CMK (cell line): Measurements from ENCODE around the gene NINL.
"Not testable (repeated sequence)": the region's sequence is repeated elsewhere in the genome, so short reads cannot be mapped to it uniquely, and the experiment has no call there.

Experiments used
- DNase-seq: peaks from one replicate; pipeline ENCODE4 v3.0.0-alpha.2; 2010; ENCODE audit warnings: low read depth

The NINL gene

DNA sequence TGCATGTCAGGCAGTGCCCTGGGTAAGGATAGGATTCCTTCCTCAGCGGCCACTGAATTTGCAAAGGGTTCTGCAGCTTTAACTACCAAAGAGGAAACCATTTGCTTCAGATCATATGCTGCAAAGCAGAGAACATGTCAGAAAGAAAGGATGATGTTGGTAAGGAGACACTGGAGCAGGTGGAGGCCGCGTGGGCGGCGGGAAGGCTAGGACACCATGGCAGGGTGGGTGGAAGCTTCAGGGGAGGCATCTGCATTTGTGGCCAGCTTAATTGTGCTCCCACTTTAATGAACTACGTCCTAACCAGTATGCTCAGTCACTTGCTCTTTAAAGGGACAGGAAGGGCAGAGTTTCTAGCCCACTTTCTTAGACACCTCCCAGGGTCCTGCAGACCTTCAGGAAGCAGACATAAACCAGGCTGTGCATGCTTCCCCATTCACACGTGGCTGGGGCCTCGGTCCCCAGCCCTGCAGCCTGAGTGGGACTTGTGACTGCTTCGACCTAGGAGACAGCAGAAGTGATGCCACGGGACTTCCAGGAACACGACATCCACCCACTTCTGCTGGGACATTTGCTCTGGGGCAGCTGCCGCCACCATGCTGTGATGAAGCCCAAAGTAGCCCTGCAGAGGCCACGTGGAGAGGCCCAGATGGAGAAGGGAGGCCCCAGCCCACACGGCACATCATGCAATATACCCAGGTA, 101.7 kb downstream of the NINL start:
- no peak for DNase-seq

DNA sequence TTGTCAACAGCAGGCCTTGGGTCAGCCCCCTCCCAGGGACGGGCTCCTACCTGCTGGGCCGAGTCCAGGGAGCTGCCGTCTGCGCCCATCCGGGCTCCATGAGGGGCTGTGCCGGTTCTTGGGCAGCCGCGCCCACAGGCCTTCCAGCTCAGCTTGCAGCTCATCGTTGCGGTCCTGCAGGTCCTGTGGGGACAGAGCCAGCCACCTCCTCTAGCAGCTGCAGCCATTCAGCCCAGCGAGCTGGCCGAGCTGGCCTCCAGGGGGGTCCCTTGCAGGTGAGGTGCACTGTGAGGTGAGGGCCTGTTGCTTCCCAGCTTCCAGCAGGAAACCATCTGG, 103.4 kb downstream of the NINL start:
- DNase-seq = no peak

DNA sequence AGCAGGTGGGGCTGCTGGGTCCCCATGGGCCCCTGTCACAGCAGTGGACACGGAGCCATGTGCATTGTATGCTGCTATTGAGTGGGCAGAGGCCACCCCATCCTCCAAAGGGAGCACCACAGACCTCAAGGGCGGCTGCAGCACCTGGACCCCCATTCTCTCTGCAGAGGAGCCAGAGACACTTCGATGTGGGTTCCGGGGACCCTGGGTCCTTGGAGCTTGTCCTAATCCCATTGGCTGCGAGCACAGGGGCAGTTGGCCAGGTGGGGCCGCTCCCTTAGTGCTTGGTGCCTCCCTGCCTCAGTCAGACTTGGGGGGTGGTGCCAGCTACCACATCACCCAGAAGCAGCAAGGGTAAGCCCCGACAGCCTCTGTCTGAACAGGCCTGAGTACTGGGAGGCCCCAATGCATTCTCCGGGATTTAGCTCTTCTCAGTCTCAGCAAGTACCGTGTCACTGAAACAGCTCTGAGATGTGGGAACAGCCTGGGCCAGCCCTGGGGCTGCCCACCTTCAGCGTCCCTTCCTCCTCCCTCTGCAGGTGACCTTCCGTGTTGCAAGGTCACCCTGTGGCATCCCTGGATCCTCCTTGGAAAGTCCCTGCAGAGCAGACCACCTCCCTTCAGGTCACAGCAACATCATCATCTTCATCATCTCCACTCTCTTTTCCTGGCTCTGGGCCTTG, 104.0 kb downstream of the NINL start:
- DNase-seq = no peak

DNA sequence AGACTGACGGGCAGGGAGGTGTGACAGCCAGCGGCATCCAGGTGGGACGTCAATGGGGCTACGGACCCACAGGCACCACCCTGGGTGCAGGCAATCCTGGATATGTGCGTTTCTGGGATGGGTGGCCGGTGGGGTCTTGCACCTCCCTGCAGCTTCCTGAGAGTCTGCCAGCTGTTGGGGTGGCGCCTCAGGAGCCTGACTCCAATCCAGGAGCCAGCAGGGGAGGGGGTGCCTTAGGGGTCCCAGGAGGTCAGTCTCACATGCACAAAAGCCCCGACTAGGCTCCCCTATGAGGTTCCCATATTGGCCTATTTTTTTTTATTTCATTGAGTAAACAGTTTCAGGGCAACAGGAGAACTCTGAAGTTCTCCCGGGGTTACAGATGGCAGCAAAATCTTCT, 104.5 kb downstream of the NINL start:
- no peak for DNase-seq

DNA sequence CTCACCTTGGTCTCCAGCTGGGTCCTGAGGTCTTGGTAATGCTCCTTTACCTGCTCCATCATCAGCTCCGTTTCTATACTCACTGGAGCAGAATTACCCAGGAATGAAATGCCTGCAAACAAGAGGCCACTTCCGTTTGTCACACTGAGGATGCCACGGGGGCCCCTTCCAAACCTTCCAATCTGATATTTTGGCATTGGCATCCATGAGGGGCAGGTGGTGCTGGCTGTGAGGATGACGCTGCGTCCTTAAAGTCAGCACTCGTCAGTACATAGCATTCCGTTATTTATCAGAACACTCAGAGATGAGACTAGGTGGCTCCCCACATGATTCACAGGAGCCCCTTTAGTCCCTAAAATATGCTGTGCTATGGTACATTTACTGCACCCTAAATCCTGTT, 105.2 kb downstream of the NINL start:
- DNase-seq = no peak

DNA sequence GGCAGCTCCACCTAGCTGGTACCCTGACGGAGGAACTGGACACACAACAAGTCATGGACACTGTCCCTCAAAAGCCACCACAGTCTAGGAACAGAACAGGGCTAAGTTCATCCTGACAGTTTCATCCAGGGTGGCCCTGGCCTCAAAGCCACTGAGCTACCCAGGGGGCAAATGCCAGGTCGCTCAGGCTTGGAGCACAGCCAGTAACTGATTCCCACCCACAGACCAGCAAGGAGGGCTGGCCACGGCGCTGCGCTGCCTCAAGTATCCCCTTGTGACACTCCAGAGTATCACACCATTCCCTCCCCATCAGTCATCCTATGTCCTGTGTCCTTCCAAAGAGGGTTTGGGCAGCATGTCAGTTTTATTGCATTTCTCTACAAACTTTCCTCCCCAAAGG, 105.7 kb downstream of the NINL start:
- no peak for DNase-seq

DNA sequence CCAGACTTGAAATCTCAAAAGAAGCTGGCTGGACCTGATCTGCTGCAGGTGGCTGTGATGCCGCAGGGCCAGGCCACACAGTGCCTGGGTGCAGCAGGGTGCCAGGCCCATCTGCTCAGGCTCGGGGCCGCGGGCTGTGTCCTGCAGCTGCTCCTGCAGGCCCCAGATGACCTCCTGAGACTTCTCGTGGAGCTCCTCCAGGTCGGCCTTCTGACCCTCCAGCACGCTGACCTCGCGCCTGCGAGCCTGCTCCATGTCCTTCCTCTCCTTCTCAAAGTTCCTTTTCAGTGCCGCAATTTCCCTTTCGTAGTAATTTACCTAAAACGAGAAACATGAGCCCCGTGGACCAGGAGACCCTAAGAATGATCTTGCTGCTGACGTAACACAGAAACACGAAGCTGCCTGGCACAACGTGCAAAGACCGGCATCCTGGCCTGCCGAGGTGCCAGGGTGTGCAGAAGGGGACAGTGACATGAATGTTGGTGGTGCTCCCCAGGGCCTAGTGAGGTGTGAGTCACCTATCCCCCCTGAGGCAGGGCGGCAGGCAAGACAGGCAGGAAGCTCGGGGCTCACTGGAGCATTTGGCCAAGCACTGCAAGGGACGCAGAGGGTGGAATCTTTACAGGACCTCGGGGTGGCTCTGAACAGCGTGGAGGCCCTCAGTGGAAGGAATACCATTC, 106.3 kb downstream of the NINL start:
- DNase-seq = no peak

DNA sequence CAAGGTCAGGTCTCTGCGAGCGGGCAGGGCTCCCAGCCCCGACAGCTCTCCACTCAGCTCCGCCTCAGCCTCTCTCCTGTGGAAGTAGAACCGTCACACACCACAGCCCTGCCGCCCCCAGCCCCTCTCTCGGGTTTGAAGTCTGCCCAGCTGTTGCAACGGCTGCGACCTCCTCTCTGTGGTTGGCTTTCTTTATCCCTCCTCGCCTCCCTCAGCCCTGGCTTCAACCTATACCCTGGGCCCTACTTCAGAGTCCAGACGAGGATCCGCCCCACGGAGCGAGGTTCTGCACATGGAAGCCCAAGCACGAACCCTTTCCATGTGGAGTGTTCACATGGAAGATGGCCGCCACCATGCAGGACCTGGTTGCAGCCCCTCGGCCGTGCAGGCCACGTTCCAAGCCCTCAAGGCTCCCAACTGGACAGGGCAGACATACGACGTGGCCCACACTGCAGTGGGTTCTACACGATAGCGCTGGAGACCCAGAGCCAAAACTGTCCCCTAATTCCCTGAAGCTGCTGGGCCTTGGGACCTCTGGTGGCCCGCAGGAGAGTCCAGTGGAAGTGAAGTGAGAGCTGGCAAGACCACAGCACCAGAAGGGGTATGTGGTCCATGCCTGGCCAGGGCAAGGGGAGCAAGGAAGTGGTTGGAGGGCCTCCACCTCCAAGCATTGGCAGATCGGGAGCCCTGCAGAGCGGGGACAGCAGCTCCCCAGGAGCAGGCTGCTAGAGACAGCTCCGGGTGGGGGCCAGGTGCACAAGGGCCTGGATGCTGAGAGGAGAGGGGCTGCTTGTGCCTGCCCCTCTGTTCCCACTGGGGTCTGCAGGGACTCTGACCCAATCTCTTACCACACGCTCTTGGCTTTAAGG, 108.1 kb downstream of the NINL start:
- DNase-seq = no peak

DNA sequence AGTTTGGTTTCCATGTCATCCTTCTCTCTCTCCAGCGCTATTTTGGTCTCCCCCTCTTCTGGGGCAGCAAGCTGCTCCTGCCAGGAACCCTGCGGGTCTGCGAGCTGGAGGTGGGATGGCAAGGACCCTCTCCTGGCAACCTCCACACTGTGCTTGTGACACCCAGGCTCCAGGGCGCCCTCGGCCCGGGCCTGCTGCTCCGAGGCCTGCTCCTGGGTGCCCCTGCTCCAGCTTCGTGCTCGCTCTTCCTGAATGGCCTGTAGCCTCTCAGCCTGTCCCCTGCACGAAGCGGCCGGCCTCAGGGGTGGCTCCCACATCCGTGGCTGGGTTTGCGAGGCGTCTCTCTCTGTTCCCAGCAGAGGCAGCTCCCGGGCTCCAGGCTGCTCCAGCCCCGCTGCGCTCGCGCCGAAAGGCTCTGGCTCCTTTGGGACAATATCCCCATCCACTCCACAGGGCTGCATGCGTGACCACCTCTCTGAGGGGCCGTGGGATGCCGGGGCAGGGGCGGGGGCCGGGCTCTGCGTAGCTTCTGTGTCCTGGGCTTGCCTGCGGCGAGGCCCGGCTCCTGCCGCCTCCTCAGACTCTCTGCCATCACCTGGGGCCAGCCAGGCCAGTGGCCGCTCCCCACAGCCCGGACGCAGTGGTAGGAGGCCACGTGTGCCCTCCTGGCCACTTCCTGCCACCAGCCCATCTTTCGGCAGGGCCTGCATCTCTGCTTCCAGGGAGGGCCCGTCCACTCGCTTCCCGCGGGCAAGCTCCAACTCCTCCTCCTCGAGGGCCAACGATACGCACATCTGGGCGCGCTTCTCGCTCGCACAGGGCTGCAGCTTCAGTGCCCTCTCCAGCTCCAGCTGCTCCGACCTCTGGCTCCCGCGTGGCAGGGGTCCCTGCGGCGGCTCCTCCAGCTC, 109.0 kb downstream of the NINL start:
- no peak for DNase-seq

DNA sequence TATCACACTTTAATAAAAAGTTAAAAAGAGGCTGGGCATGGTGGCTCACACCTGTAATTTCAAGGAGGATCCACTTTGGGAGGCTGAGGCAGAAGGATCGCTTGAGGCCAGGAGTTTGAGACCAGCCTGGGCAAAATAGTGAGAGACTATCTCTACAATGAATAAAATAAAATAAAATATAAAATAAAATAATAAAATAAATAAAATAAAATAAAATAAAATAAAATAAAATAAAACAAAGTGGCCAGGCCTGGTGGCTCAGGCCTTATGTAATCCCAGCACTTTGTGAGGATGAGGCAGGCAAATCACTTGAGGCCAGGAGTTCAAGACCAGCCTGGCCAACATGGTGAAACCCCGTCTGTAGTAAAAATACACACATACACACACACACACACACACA, 112.0 kb downstream of the NINL start:
- DNase-seq = not testable (repeated sequence)

DNA sequence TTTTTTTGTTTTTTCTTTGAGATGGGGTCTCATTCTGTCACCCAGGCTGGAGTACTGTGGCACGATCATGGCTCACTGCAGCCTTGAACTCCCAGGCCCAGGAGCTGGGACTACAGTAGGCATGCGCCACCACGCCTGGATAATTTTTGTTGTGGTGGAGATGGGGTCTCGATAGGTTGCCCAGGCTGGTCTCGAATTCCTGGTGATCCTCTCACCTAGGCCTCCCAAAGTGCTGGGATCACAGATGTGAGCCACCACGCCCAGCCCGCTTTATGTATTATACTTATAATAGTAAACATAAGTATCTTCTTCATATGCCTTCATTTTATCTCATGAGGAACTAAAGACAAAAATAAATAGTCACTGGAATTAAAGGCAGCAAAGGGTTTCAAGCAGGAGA, 114.3 kb downstream of the NINL start:
- no peak for DNase-seq

DNA sequence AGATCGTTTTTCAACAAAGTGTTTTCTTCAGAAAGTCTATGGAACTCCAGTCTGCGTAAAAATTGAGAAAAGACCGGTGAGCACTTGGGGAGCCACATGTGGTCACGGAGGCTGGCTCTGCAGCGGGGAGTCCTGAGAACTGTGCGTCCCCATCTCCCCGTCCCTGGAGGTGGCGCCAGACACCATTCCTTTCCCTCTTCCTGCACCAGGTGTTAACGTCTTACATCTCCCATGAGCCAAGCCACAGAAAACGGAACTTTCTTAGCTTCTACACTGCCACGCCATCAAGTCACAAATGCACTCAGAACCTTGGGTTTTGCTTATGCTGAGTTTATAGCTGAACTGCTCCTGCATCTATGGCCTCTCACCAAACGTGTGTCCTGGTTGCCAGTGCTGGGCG, 115.3 kb downstream of the NINL start:
- no peak for DNase-seq

DNA sequence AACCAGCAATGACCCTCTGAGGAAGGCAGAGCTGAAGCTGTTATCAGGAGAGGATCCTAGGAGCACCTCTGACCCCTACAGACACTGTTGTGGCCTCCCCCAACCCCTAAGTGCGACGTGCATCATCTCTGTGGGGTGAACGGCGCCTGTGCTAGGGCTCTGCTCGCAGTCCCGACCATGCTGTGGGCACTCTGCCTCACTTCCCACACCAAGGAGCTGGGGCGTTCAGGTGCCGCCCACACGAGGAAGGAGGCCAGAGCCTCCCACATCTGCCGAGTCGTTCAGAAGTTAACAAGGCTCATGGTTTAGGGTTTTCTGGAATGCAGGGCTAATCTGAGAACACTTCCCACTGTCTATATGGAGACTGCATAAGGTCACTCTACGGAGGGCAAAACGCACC, 115.8 kb downstream of the NINL start:
- DNase-seq = no peak

DNA sequence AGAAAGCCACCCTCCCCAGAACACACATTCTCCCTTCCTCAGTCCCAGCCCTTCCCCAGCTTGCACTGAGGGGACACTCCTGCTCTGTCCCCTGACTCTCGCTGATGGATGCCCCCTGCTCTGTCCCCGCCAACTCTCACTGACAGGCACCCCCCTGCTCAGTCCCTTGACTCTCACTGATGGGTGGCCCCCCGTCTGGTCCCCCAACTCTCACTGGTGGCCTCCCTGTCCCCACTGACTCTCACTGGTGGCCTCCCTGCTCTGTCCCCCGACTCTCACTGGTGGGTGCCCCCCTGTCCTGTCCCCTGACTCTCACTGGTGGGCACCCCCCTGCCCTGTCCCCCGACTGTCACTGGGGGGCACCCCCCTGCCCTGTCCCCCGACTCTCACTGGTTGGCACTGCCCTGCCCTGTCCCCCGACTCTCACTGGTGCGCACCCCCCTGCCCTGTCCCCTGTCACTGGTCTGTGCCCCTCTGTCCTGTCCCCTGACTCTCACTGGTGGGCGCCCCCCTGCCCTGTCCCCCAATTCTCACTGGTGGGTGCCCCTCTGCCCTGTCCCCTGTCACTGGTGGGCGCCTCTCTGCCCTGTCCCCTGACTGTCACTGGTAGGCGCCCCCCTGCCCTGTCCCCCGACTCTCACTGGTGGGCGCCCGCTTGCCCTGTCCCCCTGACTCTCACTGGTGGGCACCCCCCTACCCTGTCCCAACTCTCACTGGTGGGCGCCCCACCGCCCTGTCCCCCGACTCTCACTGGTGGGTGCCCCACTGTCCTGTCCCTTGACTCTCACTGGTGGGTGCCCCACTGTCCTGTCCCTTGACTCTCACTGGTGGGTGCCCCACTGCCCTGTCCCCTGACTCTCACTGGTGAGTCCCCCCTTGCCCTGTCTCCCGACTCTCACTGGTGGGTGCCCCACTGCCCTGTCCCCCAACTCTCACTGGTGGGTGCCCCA, 116.9 kb downstream of the NINL start:
- DNase-seq = no peak

DNA sequence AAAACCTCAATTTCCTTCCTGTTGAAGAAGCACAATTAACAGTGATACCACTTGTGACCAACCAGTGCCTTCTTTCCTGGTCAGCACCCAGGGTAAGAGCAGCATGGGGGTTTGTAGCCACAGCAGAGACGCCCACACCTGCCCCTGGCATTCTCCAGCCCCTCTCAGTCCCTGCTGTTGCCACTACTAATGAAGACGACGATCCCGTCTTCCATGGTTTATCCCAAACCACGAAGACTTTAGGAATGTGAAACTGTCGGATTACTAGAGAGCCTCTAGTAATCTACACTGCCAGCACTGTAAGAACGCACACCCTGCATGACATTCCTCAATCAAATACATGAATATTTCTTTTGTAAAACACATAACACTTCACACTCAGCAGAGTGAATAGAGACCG, 117.9 kb downstream of the NINL start:
- no peak for DNase-seq

DNA sequence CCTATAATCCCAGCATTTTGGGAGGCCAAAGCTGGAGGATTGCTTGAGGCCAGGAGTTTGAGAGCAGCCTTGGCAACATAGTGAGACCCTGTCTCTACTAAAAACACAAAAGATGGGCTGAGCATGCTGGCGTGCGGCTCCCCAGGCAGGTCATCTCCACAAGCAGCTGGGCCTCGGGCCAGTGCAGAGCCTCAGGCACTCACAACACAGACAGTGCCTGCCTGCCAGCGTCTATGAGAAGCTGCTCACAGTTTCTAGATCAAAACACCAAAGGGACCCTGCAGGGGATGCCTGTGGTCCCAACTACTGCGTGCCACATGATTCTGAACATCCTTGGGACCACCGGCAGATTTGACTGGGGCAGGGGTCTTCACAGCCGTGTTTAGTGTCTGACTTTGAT, 118.5 kb downstream of the NINL start:
- DNase-seq = no peak

DNA sequence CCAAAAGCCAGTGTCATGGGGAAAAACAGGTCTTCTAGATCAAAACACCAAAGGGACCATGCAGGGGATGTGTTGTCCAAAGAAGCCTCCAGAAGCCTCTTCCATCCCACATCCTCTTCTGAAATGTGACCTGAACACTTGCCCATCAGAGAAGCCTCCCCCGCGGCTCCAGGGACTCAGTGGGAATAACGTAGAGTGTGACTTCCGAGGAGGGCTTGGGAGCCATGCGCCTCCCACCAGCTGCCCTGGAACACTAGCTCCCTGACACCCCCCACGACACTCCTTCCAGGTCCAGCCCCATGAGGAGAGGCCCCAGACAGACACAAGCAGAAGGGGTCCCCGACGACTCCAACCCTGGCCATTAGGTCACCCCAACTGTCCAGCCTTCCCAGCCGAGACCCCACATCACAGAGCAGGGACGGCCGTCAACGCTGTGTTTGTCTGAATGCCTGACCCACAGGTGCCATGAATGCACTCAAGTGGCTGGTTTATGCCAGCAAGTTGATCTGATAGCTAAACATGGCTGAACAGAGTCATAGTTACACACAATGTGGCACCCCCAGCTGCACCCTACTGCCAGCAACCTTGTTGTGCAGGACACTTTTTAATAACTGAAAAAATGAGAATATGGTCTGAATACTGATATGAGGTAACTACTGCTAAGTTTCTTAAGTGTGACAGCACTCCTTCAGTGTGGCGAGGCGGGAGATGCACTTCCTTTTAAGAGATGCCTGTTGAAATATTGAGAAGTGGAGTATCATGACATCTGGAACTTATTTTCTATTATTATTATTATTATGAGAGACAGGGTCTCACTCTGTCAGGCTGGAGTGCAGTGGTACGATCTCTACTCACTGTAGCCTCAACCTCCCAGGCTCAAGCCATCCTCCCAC, 119.8 kb downstream of the NINL start:
- no peak for DNase-seq

DNA sequence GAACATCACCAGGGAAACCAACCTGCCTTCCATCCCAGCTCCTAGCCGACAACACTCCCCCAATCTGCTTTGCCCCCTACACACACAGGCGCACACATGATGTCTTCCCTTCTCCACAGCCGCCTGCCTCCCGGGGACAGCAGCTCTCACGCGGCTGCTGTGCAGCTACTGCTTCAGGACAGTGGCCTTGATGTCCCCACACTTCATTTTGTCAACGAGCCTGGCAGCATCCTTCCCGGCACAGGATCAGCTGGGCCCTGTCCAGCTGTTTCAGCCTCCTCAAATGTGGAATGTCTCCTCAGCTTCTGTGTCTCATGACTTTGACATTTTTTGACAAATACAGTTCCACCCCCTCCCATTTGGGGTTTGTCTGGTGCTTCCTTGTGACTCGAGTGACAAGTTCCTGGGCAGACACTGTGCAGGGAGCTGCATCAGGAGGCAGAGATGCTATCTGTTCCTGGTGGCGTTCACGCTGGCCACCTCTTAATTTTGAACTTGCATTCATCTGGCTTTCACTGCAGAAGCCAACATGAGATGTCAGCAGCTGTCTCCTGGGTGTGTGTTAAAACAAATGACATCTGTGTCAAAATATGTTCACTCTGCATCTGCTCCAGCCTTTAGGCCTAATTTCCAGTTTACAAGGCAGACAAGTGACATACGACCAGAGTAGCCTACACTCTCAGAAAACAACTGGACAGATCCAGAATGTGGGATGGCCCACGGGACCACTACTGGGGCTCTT, 120.7 kb downstream of the NINL start:
- no peak for DNase-seq
